HG03432 (cell line): ENCODE measurements around the gene GCNA.
"Not testable (repeated sequence)": the region's sequence is repeated elsewhere in the genome, so short reads cannot be mapped to it uniquely, and the experiment has no call there.

Source experiments
- ATAC-seq: cut with Tn5 transposase; IDR thresholded peaks from one replicate; pipeline ENCODE4 v1.9.1; 2021; ENCODE audit warnings: mild to moderate bottlenecking, moderate library complexity; ENCODE audit not compliant: unreplicated experiment

The GCNA gene

DNA sequence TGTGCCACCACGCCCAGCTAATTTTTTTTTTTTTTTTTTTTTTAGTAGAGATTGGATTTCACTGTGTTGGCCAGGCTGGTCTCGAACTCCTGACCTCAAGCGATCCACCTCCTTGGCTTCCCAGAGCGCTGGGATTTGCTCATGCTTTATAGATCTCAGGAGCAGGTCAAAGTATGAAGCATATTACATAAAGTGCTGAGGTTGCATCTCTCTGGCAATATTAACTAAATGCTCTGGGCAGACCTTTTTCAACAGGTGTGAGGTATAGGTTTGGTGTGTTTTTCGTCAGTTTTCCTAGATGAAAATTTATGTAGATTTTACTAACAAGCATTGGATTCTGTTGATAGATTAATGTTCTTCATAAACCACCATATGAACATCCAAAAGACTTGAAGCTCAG, 19.3 kb upstream of the GCNA start:
- ATAC-seq = no peak

DNA sequence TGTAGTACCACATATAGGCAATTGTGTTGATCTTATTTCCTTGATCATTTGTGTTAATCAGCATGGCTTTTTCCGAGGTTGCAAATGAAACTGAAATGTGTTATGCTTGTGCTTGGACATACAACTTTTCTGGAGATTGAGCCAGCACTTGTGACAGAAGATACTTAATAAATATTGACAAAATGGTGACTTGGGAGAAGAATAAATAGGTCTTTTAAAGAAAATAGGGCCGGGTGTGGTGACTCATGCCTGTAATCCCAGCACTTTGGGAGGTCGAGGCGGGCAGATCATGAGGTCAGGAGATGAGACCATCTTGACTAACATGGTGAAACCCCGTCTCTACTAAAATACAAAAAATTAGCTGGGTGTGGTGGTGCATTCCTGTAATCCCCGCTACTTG, 18.5 kb upstream of the GCNA start:
- ATAC-seq = not testable (repeated sequence)

DNA sequence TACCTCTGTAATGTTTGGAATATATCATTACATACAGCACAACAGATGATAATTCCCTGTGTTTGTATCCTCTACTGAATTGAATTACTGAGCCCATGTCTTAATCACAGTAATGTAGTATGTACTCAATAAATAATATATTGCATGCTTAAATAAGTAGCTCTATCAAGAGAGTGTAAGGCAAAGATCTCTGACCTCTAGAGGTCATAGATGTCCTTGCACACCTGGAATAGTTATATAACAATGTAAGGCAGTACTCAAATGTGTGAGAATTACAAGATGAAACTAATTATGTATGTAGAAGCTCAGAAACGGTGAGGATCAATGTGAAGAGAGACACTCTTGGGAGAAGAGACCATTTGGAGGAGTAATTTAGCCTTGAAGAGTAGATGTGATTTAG, 14.3 kb upstream of the GCNA start:
- no peak for ATAC-seq

DNA sequence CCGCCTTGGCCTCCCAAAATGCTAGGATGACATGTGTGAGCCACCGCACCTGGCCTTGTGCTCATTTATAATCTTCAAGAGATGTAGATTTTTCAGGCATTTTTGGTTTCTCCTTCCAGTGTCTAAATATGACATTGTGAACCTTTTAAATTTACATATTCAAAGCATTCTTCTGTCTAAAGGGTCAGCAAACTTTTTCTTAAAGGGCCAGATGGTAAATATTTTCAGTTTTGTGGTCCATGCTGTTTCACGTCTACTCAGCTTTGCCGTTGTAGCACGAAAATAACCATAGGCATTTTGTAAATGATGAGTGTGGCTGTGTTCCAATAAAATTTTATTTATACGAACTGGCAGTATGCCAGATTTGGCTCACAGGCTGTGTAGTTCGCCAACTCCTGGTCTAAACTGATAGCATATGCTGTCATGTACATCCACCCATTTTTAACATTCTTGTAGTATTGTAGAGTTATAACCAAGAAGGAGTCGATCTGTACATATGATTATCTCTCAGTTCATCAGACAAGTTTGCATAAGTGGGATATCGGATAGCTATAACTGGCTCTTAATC, 12.7 kb upstream of the GCNA start:
- no peak for ATAC-seq

DNA sequence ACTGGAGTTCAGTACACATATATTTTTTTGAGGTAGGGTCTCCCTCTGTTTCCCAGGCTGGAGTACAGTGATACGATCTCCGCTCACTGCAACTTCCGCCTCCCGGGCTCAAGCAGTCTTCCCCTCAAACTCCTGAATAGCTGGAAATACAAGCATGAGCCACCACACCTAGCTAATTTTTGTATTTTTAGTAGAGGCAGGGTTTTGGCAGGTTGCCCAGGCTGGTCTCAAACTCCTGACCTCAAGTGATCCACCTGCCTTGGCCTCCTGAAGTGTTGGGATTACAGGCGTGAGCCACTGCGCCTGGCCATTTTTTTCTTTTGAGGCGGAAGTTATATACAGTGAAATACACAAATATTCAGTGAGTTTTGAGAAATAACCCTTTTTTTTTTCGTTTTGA, 6.8 kb upstream of the GCNA start:
- not testable (repeated sequence) for ATAC-seq

DNA sequence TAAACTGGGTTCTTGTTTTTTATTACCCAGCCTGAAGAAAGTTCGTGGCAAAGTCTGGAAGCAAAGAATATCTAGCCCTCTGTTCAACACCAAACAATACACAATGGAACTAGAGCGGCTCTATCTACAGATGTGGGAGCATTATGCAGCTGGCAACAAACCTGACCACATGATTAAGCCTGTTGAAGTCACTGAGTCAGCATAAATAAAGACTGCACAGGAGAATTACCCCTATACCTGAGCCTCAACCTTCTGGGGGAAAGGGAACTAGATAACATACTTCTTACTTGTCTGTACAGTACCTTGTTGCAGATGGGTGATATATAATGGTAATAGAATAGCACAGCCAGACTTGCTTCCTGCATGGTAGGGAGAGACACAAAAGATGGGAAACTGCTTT, 4.6 kb upstream of the GCNA start:
- no peak for ATAC-seq

DNA sequence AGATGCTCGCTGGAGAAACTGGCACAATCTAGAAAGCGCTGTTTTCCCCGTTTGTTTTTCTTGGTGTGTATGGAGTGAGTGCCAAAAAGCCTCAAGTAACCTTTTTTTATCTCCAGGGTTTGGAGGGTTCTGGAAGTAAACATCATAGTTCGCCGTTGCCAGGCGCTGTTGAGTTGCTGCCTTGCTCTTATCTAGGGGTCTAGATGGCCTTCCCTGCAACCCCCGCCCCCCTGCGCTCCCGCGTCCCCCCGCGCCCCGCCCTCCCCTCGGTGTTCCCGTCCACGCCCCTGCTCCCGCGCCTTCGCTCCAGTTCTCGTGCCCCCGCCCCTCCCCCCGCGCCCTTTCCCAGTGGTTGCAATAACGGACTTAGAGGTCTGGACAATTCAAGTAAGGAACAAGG, 555 bp upstream of the GCNA start:
- ATAC-seq = no peak

DNA sequence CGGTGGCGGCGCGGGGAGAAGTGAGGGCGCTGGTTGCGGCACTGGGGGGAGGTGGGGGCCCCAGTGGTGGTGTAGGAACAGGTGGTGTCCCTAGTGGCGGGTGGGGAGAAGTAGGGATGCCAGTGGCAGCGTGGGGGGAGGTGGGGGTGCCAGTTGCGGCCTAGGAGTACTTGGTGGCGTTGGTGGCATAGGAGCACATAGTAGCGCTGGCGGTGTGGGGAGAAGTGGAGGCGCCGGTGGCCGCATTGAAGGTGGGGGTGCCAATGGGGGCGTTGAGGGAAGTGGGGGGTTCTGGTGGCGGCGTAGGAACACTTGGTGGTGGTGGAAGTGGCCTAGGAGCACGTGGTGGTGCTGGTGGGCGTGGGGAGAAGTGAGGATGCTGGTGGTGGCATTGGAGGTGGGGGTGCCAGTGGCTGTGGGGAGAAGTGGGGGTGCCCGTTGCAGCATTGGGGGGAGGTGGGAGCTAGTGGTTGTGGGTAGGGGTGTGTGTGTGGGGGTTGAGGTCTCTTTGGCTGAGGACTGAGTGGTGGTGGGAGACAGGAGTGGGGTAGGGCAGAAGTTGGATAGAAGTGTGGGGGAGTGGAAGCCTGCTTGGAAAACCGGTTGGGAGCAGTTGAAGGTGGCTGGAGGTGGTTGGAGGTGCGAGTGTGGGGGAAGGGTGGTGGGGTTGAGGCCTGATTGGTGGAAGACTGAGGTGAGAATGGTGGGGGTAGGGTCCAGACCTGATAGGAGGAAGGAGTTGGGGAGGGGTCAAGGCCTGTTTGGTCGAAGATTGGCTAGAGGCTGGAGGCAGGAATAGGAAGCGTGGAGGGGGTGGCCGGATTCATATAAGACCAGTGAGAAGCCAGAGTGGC, 1.1 kb downstream of the GCNA start:
- no peak for ATAC-seq

DNA sequence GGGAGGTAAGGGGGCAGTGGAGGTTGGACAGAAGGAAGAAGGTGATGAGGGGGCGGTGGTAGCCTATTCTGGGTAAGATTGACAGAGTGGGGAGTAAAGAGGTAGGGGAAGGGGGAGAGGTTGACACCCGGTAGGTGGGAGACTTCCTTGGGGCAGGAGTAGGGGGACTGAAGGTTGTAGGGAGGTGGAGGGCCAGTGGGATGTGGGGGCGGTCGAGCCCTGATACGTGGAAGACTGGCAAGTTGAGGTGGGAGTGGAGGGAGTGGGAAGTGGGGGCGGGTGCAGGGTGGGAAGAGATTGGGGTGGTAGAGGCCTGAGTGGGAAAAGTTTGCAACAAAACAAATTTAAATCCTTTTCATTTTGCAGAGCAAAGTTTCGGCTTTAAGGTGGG, 1.7 kb downstream of the GCNA start:
- ATAC-seq = no peak

DNA sequence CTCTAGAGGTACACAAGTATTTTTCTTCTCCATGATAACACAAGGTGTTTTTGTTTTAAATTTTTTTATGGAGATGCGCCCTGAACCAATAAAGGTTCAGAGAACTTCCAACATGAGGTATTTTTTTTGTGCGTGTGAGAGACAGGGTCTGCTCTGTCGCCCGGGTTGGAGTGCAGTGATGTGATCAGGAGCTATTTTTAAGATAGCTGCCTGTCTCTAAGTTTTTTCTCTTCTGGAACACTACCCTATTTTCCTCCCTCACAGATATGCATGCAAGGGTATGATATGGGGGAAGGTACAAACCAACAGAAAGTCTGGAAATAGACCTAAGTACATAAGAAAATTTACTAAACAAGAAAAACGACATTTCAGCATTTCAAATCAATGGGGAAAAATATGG, 3.0 kb downstream of the GCNA start:
- no peak for ATAC-seq

DNA sequence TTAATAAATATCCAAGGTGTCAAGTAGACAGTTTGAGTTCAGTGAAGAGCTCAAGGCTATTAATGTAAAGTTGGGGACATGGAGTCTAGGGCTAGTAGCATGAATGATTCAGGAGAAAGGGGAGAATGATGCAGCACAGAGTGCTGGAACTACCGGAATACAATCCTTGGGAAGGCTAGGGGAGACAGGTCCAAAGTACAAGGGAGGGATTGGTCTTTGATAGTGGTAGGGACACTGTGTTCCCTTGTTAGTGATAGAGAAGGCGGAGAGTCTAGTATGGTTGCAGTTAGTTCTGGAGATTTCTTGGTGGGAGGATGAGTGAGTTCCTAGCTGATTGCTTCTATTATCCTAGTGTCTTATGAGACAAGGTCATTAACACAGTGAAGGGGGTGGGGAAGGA, 8.7 kb downstream of the GCNA start:
- no peak for ATAC-seq

DNA sequence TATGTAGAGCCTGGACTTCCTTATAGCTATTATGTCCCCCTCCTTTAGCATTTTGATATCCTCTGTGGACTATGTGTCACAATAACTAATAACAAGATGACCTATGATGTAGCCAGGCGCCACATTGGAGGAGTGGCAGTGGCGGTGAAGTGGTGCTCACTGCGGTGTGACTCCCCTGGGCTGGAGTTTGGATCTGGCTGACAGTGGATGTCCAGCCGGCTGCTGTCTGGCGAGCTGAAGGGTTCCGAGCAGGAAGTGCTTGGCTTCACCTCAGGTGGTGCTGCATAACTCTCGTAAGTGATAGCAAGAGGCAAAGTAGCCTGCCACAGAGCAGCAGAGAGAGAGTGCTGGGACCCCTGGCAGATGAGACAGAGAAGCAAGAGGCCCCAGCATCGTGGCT, 15.0 kb downstream of the GCNA start:
- ATAC-seq = not testable (repeated sequence)

DNA sequence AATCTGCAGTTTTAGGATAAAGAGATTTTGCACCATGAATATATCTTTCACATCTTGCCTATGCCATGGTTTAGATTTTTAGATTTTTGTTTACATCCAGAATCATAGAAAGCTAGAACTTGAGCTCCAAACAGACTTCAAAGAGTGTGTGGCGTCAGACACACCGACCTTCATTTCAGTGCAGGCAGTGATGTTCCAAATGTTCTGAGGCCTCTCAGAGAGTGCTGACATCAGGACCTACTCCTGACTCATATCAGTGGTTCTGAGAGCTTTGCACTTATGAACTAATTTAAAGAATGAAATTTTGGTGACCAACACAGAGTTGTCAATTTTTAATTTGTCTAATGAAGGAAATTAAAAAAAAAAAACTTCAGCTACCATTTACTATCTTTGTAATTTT, 21.7 kb downstream of the GCNA start:
- no peak for ATAC-seq

DNA sequence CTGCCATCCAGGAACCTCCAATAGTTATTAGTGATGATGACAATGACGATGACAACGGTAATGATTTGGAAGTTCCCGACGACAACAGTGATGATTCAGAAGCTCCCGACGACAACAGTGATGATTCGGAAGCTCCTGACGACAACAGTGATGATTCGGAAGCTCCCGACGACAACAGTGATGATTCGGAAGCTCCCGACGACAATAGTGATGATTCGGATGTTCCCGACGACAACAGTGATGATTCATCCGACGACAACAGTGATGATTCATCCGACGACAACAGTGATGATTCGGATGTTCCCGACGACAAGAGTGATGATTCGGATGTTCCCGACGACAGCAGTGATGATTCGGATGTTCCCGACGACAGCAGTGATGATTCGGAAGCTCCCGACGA, 25.4 kb downstream of the GCNA start:
- ATAC-seq = no peak

DNA sequence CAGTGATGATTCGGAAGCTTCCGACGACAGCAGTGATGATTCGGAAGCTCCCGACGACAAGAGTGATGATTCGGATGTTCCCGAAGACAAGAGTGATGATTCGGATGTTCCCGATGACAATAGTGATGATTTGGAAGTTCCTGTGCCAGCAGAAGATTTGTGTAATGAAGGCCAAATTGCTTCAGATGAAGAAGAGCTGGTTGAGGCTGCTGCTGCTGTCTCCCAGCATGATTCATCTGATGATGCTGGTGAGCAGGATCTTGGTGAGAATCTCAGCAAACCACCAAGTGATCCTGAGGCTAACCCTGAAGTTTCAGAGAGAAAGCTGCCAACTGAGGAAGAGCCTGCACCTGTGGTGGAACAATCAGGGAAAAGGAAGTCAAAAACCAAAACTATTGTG, 25.9 kb downstream of the GCNA start:
- no peak for ATAC-seq

DNA sequence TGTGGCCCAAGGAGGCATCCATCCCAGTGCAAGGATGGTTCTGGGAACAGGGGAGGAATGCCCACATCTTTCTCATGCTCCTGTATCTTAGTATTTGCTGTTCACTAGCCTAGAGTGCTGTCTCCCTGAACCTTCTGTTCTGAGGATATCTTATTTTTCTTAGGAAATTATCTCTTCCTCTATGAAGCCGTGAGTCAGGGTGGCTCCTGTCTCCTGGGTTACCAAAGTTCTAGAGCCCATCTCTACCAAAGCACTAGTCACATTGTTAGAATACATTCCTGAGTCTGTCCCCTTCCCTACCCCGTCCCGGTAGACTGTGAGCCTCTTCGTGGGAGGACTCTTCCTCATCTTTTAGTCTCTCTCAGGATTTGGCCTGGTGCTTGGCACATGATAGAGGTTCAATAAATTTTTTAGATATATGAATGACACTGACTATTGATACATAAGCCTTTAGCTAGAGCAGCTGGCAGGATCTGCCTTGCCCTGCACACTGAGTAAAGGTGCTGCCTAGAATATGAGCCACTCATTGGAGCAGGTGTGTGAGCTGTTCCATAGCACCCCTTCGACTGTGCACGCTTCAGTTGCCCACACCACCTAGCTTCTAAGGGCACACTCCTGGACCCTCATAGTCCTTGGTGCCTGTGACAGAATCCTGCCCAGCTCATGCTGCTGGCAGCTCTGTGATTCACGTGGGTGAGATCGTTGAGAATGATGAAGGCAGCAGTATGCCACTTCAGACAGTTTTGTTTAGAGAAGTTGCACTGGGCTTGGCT, 26.7 kb downstream of the GCNA start:
- ATAC-seq = no peak

DNA sequence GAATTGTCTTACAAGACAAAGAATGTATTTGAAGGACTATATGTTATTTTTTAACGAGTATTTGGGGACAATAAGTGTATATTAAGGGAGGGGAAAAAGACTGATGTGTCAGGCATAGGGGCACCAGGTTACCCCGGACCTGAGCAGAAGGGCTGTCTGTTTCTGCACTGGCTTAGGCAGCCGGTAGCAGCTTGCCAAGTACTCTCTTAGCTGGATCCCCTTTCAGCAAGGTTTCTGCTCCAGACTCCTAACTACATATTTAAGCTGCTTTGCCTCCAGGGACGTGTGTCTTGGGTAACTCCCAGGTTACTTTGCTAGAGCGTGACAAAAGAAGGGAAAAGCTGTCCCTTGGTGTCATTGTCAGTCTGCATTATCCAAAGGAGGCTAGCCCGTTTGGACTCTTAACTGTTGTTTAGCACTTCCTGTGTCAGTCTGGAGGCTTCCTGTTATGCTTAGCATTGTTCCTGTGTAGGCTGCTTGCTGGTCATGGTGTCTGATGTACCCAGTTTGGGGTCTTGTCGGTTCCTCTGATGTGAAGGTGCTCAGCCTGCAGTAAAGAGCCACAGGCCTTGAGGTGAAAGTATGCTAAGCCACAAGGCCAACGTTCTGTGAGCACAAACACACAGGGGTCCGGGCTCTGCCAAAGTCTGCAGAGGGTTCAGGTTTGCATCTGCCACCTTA, 28.4 kb downstream of the GCNA start:
- ATAC-seq = no peak

DNA sequence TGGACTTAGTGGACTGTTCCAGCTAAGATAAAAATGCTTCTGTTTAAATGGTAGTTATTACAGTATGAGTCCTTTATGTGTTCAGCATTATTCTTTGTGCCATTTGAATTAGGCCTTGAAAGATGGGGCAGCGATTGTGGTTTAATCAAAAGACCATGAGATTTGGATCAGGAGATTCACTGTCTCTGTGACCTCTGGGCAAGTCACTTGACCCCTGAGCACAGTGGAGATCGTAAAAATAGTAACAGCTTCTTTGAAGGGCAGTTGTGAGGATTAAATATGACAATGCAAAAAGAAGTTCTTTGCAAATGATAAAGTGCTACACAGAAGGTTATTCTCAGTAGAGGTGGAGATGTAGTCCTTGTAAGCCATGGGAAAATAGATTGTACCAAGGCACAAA, 29.3 kb downstream of the GCNA start:
- ATAC-seq = no peak

DNA sequence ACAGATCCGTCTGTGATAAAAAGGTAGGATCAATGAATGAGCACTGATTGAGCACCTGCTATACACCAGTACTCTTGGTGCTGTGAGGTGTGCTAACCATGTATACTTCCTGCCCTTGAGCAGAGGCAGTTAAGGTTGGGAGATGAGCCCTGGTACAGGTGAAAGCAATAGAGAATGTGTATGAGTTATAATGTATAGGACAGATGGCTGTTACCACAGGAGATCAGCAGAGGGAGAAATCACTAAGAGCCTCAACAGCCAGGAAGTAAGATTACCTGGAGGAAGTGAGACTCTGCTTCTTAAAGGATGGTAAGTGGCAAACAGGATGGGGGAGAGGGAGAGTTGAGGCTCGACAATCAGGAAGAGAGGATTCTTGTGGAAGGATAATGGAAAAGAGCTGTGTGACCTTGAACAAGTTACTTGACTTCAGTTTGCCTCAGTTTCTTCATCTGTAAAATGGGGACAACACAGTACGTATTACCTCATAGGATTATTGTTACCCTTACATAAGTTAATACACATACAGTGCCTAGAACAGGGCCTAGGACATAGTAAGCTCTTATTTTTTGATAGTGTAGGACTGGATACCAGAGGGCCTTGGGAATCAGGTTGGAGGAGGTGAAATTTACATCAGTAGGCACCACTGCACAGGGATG, 31.0 kb downstream of the GCNA start:
- ATAC-seq = no peak

DNA sequence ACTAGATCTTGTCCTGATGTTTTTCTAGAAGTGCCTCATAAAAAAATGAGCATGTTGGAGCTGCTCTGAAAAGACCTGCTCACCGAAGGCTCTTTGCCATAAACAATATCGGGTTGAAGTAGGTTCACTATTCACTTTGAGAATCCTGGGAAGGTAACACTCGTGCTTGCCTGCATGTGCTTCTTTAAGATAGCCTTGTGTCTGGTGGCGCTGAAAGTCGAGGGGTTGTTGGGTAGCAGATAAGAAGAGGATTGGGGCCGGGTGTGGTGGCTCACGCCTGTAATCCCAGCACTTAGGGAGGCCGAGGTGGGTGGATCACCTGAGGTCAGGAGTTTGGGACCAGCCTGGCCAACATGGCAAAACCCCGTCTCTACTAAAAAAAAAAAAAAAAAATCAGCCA, 33.5 kb downstream of the GCNA start:
- ATAC-seq = not testable (repeated sequence)

DNA sequence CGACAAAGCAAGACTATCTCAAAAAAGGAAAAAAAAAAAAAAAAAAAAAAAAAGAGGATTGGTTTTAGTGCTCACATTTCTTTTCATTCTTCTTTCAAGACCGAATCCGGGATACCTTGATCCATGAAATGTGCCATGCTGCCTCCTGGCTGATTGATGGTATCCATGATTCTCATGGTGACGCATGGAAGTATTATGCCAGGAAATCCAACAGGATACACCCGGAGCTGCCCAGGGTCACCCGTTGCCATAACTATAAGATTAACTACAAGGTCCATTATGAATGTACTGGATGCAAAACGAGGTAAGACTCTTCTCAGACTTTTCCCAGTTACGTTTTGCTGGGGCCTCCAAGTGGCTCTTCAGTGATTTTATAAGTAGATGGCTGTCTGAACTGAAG, 34.0 kb downstream of the GCNA start:
- no peak for ATAC-seq
